Measurements from ENCODE around the gene RERE. TPM values are rescaled to one million over a fixed set of nuclear protein-coding genes. Genes with fewer than 3 reads are reported as not detected.
A peak's percentile ranks its signal among the peaks of the same experiment; 100 is the strongest.

RERE gene
- total and polyA plus RNA-seq, 7 donors = 38.8 to 308 (median 99.7) TPM

DNA sequence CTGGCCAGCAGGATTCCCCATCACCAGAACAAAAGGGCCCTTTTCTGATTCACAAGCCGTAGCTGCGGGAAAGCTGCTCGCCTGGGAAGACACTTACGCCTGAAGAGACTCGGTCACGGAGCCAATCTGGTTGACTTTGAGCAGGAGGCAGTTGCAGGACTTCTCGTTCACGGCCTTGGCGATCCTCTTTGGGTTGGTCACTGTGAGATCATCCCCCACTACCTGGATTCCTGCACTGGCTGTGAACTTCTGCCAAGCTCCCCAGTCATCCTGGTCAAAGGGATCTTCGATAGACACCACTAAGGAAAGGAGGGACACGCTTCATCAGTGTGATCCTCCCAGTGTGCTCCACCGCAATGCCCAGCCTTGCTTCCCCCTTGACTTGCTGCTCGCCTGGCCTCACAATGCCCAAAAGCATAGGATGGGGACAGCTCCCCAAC lies 46.4 kb upstream of the RERE start:
- Histone ChIP-seq H3K27ac (no peak overlapping the region), H3K36me3 (ENCODE audit: insufficient read depth in 1 of 2, low read depth in 1 of 2) (peaks cover 35 to 100% of the 10 kb centered on the region in 2 donors), H3K4me3 (no peak overlapping the region), H3K4me1 (peaks cover 49% of the 10 kb centered on the region), H3K9me3 (no peaks in the 10 kb centered on the region), H3K27me3 (ENCODE audit: insufficient read depth in 3 of 3, low read length in 2 of 3) (no peaks in the 10 kb centered on the region)
- DNase-seq = no peak
- intact Hi-C loops (cut with DNase I) = no loop called here
- no peak for ATAC-seq
- TF ChIP-seq, protein P1, sequence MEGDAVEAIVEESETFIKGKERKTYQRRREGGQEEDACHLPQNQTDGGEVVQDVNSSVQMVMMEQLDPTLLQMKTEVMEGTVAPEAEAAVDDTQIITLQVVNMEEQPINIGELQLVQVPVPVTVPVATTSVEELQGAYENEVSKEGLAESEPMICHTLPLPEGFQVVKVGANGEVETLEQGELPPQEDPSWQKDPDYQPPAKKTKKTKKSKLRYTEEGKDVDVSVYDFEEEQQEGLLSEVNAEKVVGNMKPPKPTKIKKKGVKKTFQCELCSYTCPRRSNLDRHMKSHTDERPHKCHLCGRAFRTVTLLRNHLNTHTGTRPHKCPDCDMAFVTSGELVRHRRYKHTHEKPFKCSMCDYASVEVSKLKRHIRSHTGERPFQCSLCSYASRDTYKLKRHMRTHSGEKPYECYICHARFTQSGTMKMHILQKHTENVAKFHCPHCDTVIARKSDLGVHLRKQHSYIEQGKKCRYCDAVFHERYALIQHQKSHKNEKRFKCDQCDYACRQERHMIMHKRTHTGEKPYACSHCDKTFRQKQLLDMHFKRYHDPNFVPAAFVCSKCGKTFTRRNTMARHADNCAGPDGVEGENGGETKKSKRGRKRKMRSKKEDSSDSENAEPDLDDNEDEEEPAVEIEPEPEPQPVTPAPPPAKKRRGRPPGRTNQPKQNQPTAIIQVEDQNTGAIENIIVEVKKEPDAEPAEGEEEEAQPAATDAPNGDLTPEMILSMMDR (IDR thresholded peaks at IDR 0.05) = no peak
- WGBS, 3 donors = 89 to 94% (median 90%) methylated on average over 13 of the region's 13 CpGs

DNA sequence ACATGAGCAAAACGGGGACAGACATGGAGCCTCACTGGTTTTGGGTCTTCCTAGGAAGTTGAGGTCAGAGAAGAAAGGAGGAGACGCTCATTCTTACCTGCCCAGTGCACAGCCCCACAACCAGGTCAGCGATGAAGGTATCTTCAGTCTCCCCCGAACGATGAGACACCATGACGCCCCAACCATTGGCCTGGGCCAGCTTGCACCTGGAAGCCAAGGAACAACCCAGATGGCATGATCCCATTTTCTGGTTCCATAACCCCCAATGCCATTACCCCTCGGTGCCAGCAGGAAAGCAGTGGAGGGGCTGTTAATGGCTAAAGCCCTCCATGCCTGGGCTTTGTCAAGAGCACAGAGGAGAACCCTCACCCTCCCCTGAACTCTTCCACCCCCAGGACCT lies 45.7 kb upstream of the RERE start:
- H3K36me3 ChIP-seq (ENCODE audit: insufficient read depth in 1 of 2, low read depth in 1 of 2) = peaks cover 37 to 100% of the 10 kb centered on the region in 2 donors
- peaks cover 56% of the 10 kb centered on the region for H3K4me1 ChIP-seq
- no peak overlapping the region for H3K4me3 ChIP-seq
- ATAC-seq (no peak), DNase-seq (no peak)
- 89 to 96% (median 96%) methylated on average over 7 of the region's 7 CpGs for WGBS, 3 donors
- TF ChIP-seq, protein P1 (IDR thresholded peaks at IDR 0.05) = no peak
- intact Hi-C loops (cut with DNase I) = no loop called here
- no peaks in the 10 kb centered on the region for H3K9me3 ChIP-seq
- H3K27me3 ChIP-seq (ENCODE audit: insufficient read depth in 3 of 3, low read length in 2 of 3) = no peaks in the 10 kb centered on the region
- no peak overlapping the region for H3K27ac ChIP-seq

DNA sequence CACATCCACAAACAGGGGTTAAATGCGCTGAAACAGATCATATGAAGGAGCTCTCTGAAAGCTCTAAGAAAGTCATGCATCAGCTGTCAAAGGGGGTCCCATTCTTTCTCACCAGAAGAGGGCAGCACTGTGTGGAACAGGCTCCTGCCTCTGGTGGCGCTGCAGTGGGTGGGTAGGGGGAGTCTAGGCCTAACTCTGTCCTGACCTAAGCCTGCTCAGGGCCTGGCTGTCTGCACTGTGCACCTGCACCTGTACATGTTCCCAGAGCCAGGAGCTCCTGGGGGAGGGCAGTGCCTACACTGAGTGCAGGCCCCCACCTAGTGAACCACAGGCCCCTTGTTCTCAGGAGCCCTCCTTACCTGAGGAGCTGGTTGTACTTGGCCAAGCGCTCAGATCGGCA lies 45.1 kb upstream of the RERE start:
- Histone ChIP-seq H3K27me3 (ENCODE audit: insufficient read depth in 3 of 3, low read length in 2 of 3) (no peaks in the 10 kb centered on the region), H3K4me3 (no peak overlapping the region), H3K9me3 (no peaks in the 10 kb centered on the region), H3K36me3 (ENCODE audit: insufficient read depth in 1 of 2, low read depth in 1 of 2) (peaks cover 33 to 100% of the 10 kb centered on the region in 2 donors), H3K27ac (no peak overlapping the region), H3K4me1 (peaks cover 56% of the 10 kb centered on the region)
- ATAC-seq = peak in 2 of 4 donors; percentile 22 to 24
- TF ChIP-seq, protein P1 (IDR thresholded peaks at IDR 0.05) = peak; percentile 29
- intact Hi-C loops (cut with DNase I) = no loop called here
- no peak for DNase-seq
- WGBS, 3 donors = 90 to 97% (median 96%) methylated on average over 4 of the region's 4 CpGs

DNA sequence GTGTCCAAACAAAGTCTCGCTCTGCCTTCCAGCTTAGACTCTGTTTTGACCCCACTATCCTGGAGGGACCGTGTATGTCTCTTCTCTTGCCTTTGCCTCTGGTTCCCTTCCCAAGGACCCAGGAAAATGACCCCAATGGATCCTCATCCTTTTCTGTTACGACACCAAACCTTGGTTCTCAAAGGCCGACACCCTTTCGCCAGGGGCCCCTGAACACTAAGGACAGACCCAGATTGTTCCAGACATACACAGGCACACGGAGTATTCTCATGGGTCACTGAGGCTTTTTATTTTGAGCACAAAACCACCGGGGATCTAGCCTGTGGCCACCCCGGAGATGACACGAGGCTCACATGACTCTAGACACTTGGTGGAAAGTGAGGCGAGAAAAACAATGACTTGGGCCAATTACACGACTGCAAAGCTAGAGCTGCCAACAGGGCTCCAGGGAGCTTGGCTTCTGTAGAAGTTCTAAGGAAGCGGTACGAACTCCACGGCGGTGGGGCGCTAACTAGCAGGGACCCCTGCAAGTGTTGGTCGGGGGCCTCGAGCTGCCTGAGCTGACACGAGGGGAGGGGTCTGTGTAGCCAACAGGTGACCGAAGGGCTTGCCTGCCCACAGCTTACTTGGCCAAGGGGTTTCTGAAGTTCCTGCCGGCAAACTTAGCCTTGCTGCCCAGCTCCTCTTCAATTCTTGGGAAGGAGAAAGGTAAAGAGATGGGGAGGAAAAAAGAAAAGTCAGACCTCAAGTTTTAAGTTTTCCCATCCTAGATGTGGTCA lies 43.5 kb upstream of the RERE start:
- DNase-seq (no peak), ATAC-seq (no peak)
- WGBS, 3 donors = 78 to 82% (median 78%) methylated on average over 21 of the region's 21 CpGs
- Histone ChIP-seq H3K36me3 (ENCODE audit: insufficient read depth in 1 of 2, low read depth in 1 of 2) (peaks cover 33 to 94% of the 10 kb centered on the region in 2 donors), H3K27me3 (ENCODE audit: insufficient read depth in 3 of 3, low read length in 2 of 3) (no peaks in the 10 kb centered on the region), H3K9me3 (no peaks in the 10 kb centered on the region), H3K4me1 (peaks cover 40% of the 10 kb centered on the region), H3K4me3 (no peak overlapping the region), H3K27ac (no peak overlapping the region)
- intact Hi-C loops (cut with DNase I) = no loop called here
- TF ChIP-seq, protein P1 (IDR thresholded peaks at IDR 0.05) = no peak
